NCI-H748 treated with DMSO at 0.1 percent for 48 hours (cell line): ENCODE data around the gene MYO15B.

Experiments used
- DNase-seq: peaks from one replicate; lab custom pipeline; 2025; lab: John Stamatoyannopoulos, UW

Gene MYO15B

GRCh38 chr17:75602644-75603043 is 15.0 kb downstream of the MYO15B start:
- DNase-seq: no peak

GRCh38 chr17:75603123-75603522 is 15.5 kb downstream of the MYO15B start:
- no peak for DNase-seq

DNA sequence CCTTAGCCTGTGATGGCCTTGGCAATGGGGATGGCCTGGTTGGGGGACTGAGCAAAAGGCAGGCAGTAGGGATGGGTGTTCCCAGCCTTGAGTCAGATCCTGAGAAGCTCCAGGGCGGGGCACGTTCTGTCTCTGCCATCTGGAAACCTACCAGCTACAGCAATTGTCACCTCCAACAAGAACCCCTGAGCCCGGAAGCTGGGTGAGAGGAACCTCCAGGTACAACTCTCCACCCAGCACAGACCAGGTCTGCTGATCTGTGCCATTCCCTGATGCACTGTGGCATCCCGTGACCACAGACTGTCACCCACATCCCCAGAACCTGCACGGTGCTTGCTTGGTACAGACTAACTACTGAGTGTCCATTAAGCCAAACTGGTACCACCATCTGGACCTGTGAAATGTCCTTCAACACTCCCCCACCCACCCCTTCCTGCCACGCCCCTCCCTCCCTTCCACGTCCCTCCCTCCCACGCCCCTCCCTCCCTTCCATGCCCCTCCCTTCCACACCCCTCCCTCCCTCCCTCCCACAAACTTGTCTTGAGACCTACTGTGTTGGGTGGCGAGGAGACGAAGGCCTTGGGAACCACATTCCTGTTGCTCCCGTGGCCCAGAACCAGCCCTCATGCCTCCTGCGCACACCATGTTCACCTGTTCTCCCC is 16.6 kb downstream of the MYO15B start:
- DNase-seq: no peak

GRCh38 chr17:75605790-75606189 is 18.2 kb downstream of the MYO15B start:
- no peak for DNase-seq

- no peak for DNase-seq
Observed at GRCh38 chr17:75607086-75607485, 19.5 kb downstream of the MYO15B start.

- DNase-seq: no peak
Observed at GRCh38 chr17:75610103-75610984, 22.7 kb downstream of the MYO15B start.

DNA sequence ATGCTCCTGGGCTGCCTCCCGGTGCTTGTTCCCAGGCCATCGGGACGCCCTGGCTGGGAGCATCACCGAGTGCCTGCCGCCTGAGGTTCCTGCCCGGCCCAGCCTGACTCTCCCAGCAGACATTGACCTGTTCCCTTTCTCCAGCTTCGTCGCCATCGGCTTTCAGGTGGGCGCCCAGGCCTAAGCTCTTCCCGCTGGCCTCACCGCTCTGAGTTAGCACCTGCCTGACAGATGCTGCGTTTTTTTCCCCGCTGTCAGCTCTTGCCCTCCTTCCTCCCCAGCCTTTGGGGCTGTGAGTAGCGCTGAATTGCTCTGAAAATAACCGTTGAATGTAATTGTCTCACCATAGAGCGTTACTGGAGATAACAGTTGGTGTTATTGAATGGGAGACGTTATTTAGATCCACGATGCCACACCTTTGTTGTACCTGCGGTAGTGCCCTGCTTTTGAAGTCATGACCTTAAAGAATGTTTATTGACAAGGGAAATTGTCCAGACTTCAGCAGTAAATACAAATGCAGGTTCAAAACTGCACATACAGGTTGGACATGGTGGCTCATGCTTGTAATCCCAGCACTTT is 24.3 kb downstream of the MYO15B start:
- DNase-seq: peak; percentile 69

GRCh38 chr17:75612906-75613626 is 25.5 kb downstream of the MYO15B start:
- DNase-seq: no peak

GRCh38 chr17:75614006-75614405 is 26.4 kb downstream of the MYO15B start:
- no peak for DNase-seq

DNA sequence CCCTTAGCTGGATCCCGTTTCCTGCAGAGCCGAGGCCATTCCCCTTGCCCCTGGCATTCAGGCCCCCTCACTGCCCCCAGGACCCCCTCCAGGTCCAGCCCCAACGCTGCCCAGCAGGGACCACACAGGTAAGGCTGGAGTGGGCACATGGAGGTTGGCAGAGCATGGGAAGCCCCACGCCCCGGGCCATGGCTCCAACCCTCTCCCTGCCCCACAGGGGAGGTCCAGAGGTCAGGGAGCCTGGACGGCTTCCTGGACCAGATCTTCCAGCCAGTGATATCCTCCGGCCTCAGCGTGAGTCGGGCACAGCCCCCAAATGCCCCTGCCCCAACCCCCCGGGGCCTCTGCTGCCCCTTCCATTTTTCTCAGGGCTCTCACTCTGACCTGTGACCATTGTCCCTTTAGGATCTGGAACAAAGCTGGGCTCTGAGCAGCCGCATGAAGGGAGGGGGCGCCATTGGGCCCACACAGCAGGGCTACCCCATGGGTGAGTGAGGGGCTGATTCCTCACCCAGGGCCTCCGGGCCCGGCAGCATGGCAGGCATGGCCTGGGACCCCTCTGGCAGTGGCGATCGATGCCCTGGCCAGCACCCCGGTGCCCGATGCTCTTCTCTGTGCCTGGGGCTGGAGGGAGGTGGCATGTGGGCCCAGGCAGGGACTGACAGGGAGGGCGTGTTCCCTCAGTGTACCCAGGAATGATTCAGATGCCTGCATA is 27.1 kb downstream of the MYO15B start:
- no peak for DNase-seq

- DNase-seq: no peak
Observed at GRCh38 chr17:75615301-75615700, 27.7 kb downstream of the MYO15B start.

DNA sequence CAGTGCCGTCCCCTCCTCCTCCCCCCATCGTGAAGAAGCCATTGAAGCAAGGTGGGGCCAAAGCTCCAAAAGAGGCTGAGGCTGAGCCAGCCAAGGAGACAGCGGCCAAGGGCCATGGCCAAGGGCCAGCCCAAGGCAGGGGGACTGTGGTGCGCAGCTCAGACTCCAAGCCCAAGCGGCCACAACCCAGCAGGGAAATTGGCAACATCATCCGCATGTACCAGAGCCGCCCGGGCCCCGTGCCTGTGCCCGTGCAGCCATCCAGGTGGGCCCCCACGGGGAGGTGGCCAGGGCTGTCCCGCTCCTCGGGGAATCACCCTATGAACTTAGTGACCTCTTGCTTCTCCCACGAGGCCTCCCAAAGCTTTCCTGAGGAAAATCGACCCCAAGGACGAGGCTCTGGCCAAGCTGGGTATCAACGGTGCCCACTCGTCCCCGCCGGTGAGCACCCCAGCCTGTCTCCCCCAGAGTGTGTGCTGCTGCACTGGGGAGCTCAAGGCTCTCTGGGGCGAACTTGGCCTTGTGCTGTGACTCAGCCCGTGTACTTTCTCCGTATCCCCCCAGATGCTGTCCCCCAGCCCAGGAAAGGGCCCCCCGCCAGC is 29.0 kb downstream of the MYO15B start:
- DNase-seq: no peak

DNA sequence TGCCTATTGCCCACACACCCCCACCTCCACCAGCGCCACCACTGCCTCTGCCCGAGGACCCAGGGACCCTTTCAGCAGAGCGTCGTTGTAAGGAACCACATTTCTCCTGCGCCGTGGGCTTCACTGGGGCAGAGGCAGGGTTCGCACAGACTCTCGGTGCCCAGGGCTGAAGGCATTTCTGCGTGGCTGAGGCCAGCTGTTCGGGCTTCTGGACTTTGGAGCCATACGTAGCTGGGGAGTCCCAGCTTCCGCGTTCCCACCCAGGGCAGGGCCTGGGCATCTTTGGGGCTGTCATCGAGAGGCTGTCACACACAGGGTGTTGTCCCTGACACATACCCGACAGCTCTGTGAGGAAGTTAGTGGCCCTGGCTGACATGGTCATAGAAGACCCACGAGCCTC is 29.6 kb downstream of the MYO15B start:
- no peak for DNase-seq

DNA sequence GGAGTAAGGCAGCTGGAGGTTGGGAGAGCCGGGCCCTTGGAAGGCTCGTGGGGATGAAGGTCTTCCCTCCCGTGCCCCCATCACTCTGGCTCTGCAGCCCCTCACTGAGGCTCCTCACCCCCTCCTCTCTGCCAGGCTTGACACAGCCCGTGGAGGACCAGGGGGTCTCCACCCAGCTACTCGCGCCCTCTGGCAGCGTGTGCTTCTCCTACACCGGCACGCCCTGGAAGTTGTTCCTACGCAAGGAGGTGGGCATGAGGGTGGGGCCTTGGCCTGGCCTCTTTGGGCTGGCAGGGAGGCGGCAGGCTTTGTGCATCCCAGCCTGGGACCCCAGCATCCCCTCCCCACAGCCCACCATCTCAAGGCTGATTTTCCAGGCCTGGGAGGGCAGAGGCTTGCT is 30.1 kb downstream of the MYO15B start:
- no peak for DNase-seq

- DNase-seq: no peak
Observed at GRCh38 chr17:75619506-75620431, 32.2 kb downstream of the MYO15B start.

GRCh38 chr17:75621489-75621888 is 33.9 kb downstream of the MYO15B start:
- no peak for DNase-seq

DNA sequence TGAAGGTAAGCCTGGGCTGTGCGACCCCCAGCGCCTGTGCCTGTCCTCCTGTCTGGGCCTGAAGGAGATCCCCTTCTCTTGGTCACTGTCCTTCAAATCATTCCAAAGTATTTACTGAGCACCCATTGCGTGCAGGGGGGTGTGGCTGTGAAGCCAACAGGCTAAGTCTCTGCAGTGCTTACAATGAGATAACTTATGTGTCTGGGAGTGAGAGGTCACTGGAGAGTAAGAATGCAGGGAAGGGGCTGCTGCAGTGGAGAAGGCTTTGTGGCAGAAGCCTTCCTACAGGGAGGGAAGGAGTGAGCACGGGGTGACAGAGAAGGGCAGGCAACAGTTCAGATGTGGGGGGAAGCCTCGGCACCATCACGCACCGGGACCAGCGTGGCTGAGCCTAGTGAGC is 34.5 kb downstream of the MYO15B start:
- DNase-seq: no peak

- DNase-seq: no peak
Observed at GRCh38 chr17:75622771-75623273, 35.2 kb downstream of the MYO15B start.

- DNase-seq: no peak
Observed at GRCh38 chr17:75623386-75623785, 35.8 kb downstream of the MYO15B start.

- DNase-seq: no peak
Observed at GRCh38 chr17:75624021-75624420, 36.4 kb downstream of the MYO15B start.
